ENCODE results near the gene EIF1. TPM values are rescaled to one million over a fixed set of nuclear protein-coding genes. Genes with fewer than 3 reads are reported as not detected.

Gene EIF1
- total and polyA plus RNA-seq, 2 experiments from 2014 or later = 272 to 603 TPM

DNA sequence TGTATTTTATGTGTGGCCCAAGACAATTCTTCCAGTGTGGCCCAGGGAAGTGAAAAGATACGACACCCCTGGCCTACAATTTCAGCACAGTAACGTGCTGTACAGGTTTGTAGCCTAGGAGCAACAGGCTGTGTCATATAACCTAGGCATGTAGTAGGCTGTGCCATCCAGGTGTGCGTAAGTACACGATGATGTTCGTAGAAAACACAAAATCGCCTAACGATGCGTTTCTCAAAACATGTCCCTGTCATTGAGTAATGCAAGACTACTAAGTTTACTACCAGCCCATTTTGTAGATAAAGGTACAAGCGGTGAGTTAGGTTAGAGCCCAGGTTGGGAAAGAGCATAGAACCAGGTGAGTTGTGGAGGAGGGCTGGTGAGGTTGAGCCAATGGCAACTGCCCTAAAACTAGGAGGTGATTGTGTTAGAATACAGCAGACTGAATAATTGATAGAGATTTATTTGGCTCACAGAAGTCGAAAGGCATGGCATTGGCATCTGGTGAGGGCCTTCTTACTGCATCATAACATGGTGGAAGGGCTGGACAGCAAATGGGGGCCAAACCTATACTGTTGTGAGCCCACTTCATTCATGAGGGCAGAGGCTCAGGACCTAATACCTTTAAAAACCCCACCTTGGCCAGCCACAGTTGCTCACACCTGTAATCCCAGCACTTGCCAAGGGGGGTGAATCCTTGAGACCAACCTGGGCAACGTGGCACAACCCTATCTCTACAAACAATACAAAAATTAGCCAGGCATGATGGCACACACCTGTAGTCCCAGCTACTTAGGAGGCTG, 4.2 kb downstream of the EIF1 start:
- H3K27me3 ChIP-seq (ENCODE audit: insufficient read depth) = no peaks in the 10 kb centered on the region
- H3K4me2 ChIP-seq = no peak overlapping the region
- Mint-ChIP-seq H3K4me3 (no peak overlapping the region), H3K27ac (no peak overlapping the region), H3K27me3 (ENCODE audit: insufficient read depth, low read depth, poor library complexity) (peaks cover 17% of the 10 kb centered on the region), H3K4me1 (peaks cover 16% of the 10 kb centered on the region), H3K36me3 (ENCODE audit: low read depth) (peaks cover 52% of the 10 kb centered on the region), H3K9me3 (peaks cover under 1% of the 10 kb centered on the region; the same call in 1 of the 3 replicates)
- no peak overlapping the region for H3K4me3 ChIP-seq
- H3K36me3 ChIP-seq (ENCODE audit: insufficient read depth) = peaks cover 39% of the 10 kb centered on the region
- no peak overlapping the region for H2AFZ ChIP-seq
- no peak for DNase-seq (ENCODE audit: low spot score)
- peaks cover 7% of the 10 kb centered on the region; the same call in 1 of the 2 replicates for H3K4me1 ChIP-seq (ENCODE audit: insufficient read depth)
- H3F3A ChIP-seq (replicated peaks; ENCODE audit: low read depth) = peaks cover 54% of the 10 kb centered on the region
- TF ChIP-seq, protein P1, sequence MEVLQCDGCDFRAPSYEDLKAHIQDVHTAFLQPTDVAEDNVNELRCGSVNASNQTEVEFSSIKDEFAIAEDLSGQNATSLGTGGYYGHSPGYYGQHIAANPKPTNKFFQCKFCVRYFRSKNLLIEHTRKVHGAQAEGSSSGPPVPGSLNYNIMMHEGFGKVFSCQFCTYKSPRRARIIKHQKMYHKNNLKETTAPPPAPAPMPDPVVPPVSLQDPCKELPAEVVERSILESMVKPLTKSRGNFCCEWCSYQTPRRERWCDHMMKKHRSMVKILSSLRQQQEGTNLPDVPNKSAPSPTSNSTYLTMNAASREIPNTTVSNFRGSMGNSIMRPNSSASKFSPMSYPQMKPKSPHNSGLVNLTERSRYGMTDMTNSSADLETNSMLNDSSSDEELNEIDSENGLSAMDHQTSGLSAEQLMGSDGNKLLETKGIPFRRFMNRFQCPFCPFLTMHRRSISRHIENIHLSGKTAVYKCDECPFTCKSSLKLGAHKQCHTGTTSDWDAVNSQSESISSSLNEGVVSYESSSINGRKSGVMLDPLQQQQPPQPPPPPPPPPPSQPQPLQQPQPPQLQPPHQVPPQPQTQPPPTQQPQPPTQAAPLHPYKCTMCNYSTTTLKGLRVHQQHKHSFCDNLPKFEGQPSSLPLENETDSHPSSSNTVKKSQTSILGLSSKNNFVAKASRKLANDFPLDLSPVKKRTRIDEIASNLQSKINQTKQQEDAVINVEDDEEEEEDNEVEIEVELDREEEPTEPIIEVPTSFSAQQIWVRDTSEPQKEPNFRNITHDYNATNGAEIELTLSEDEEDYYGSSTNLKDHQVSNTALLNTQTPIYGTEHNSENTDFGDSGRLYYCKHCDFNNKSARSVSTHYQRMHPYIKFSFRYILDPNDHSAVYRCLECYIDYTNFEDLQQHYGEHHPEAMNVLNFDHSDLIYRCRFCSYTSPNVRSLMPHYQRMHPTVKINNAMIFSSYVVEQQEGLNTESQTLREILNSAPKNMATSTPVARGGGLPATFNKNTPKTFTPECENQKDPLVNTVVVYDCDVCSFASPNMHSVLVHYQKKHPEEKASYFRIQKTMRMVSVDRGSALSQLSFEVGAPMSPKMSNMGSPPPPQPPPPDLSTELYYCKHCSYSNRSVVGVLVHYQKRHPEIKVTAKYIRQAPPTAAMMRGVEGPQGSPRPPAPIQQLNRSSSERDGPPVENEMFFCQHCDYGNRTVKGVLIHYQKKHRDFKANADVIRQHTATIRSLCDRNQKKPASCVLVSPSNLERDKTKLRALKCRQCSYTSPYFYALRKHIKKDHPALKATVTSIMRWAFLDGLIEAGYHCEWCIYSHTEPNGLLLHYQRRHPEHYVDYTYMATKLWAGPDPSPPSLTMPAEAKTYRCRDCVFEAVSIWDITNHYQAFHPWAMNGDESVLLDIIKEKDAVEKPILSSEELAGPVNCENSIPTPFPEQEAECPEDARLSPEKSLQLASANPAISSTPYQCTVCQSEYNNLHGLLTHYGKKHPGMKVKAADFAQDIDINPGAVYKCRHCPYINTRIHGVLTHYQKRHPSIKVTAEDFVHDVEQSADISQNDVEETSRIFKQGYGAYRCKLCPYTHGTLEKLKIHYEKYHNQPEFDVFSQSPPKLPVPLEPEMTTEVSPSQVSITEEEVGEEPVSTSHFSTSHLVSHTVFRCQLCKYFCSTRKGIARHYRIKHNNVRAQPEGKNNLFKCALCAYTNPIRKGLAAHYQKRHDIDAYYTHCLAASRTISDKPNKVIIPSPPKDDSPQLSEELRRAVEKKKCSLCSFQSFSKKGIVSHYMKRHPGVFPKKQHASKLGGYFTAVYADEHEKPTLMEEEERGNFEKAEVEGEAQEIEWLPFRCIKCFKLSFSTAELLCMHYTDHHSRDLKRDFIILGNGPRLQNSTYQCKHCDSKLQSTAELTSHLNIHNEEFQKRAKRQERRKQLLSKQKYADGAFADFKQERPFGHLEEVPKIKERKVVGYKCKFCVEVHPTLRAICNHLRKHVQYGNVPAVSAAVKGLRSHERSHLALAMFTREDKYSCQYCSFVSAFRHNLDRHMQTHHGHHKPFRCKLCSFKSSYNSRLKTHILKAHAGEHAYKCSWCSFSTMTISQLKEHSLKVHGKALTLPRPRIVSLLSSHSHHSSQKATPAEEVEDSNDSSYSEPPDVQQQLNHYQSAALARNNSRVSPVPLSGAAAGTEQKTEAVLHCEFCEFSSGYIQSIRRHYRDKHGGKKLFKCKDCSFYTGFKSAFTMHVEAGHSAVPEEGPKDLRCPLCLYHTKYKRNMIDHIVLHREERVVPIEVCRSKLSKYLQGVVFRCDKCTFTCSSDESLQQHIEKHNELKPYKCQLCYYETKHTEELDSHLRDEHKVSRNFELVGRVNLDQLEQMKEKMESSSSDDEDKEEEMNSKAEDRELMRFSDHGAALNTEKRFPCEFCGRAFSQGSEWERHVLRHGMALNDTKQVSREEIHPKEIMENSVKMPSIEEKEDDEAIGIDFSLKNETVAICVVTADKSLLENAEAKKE (CRISPR knock-in tag; IDR thresholded peaks at IDR 0.05) = no peak
- TF ChIP-seq POLR2AphosphoS5 (IDR thresholded peaks at IDR 0.05; ENCODE audit: low read depth) = peak; percentile 22
- peaks cover 15% of the 10 kb centered on the region for H3K79me2 ChIP-seq (replicated peaks; ENCODE audit: insufficient read depth)
- peaks cover 23% of the 10 kb centered on the region for H4K20me1 ChIP-seq (replicated peaks; ENCODE audit: insufficient read depth)
- H3K9me2 ChIP-seq (ENCODE audit: insufficient read depth) = no peaks in the 10 kb centered on the region
- peak overlapping the region; percentile 91 for H3K27ac ChIP-seq (ENCODE audit: low read depth)
- no peak for ATAC-seq

DNA sequence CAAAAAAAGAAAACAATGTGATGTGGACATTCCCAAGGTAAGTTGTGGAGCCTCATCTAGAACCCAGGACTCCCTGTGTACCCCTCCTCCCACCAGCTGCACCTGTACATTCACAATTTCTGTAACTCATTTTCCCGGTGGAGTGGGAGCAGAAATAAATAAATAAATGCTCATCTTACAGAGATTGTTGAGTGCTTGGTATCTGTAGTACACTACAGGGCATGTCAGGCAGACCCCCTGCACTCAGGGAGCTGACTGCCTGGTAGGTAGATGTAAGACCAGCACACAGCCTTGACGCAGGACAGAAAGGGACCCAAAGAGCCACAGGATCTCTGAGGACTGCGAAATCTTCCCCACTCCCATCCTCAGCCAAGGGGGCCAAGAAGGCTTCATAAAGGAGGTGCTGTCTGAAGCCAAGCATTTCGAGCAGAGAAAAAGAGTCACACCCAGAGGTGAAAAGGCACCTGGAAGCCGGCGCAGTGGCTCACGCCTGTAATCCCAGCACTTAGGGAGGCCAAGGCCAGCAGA, 6.5 kb downstream of the EIF1 start:
- DNase-seq (ENCODE audit: low spot score) = no peak
- Mint-ChIP-seq H3K36me3 (ENCODE audit: low read depth) (peaks cover 41% of the 10 kb centered on the region), H3K4me1 (peaks cover 15% of the 10 kb centered on the region), H3K9me3 (no peaks in the 10 kb centered on the region; the same call in 2 of the 3 replicates), H3K4me3 (no peak overlapping the region), H3K27ac (0 out of 2 replicates have a peak overlapping the region, but pooled peaks have one; percentile 37), H3K27me3 (ENCODE audit: insufficient read depth, low read depth, poor library complexity) (peaks cover 5% of the 10 kb centered on the region)
- Histone ChIP-seq H3F3A (replicated peaks; ENCODE audit: low read depth) (peaks cover 50% of the 10 kb centered on the region), H3K4me1 (ENCODE audit: insufficient read depth) (peaks cover 4% of the 10 kb centered on the region; the same call in 1 of the 2 replicates), H3K4me2 (no peak overlapping the region), H3K4me3 (no peak overlapping the region), H2AFZ (no peak overlapping the region), H3K79me2 (replicated peaks; ENCODE audit: insufficient read depth) (peaks cover 7% of the 10 kb centered on the region), H3K27me3 (ENCODE audit: insufficient read depth) (no peaks in the 10 kb centered on the region), H3K27ac (ENCODE audit: low read depth) (no peak overlapping the region), H3K36me3 (ENCODE audit: insufficient read depth) (peaks cover 36% of the 10 kb centered on the region), H4K20me1 (replicated peaks; ENCODE audit: insufficient read depth) (peaks cover 20% of the 10 kb centered on the region), H3K9me2 (ENCODE audit: insufficient read depth) (no peaks in the 10 kb centered on the region)
- no peak for ATAC-seq
- TF ChIP-seq STAT1 (IDR thresholded peaks at IDR 0.05; ENCODE audit: unreplicated experiment) = no peak
- no peak for TF ChIP-seq NANOG (IDR thresholded peaks at IDR 0.05; ENCODE audit: borderline replicate concordance)
- TF ChIP-seq POLR2AphosphoS5 (IDR thresholded peaks at IDR 0.05; ENCODE audit: low read depth) = no peak
- TF ChIP-seq EZH2phosphoT487 (IDR thresholded peaks at IDR 0.05; ENCODE audit: unreplicated experiment) = no peak
- TF ChIP-seq ZNF114 (CRISPR knock-in tag; IDR thresholded peaks at IDR 0.05) = no peak
- no peak for TF ChIP-seq REST (IDR thresholded peaks at IDR 0.05; ENCODE audit: unreplicated experiment)
- TF ChIP-seq CTCF (conservative IDR thresholded peaks at IDR 0.05; ENCODE audit: low read depth in 2 of 2) = no peak
- no peak for TF ChIP-seq JUNB (IDR thresholded peaks at IDR 0.05; ENCODE audit: unreplicated experiment)

All from GM23338 (cell line).